ENCODE measurements around the gene CRACR2A. TPM values are rescaled to one million over a fixed set of nuclear protein-coding genes. Genes with fewer than 3 reads are reported as not detected.
A peak's percentile ranks its signal among the peaks of the same experiment; 100 is the strongest.

Gene CRACR2A
- total RNA-seq, 1 donor from 2014 or later = 2.7 TPM

- no peaks in the 10 kb centered on the region for H3K36me3 Mint-ChIP-seq (ENCODE audit: low read depth)
- TF ChIP-seq CTCF (conservative IDR thresholded peaks at IDR 0.05) = no peak
- no peaks in the 10 kb centered on the region for H3K27me3 Mint-ChIP-seq (ENCODE audit: low read depth)
- H3K9me3 Mint-ChIP-seq = no peaks in the 10 kb centered on the region
- H3K4me1 Mint-ChIP-seq = peaks cover 6% of the 10 kb centered on the region
- DNase-seq (ENCODE audit: low read depth, low spot score) = no peak
- no peak overlapping the region for H3K27ac Mint-ChIP-seq (ENCODE audit: unreplicated experiment)
- H3K4me3 Mint-ChIP-seq = no peak overlapping the region
Measured at GRCh38 chr12:3633396-3633795, 119.5 kb downstream of the CRACR2A start.

DNA sequence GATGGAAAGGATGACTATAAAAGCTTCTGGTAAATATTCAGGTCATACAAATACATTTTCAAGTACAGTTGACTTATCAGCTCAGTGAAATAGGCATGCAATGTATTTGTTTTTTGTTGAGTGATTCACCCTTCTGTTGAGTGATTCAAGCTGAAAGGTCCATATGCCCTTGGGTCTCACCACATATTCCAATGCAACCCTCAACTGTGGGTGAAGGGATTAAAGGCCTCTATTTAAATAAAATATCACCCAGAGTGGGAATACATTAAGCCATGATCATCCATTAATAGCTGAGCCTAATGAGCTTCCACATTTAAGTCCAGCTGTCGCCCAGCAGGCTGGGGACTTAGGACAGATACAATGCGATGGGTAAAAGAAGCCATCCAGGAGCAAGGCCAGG lies 120.2 kb downstream of the CRACR2A start:
- peak overlapping the region; percentile 60 for H3K27ac Mint-ChIP-seq (ENCODE audit: unreplicated experiment)
- DNase-seq (ENCODE audit: low read depth, low spot score) = no peak
- H3K27me3 Mint-ChIP-seq (ENCODE audit: low read depth) = no peaks in the 10 kb centered on the region
- no peak overlapping the region for H3K4me3 Mint-ChIP-seq
- TF ChIP-seq CTCF (conservative IDR thresholded peaks at IDR 0.05) = no peak
- H3K36me3 Mint-ChIP-seq (ENCODE audit: low read depth) = no peaks in the 10 kb centered on the region
- H3K9me3 Mint-ChIP-seq = no peaks in the 10 kb centered on the region
- H3K4me1 Mint-ChIP-seq = peaks cover 6% of the 10 kb centered on the region

DNA sequence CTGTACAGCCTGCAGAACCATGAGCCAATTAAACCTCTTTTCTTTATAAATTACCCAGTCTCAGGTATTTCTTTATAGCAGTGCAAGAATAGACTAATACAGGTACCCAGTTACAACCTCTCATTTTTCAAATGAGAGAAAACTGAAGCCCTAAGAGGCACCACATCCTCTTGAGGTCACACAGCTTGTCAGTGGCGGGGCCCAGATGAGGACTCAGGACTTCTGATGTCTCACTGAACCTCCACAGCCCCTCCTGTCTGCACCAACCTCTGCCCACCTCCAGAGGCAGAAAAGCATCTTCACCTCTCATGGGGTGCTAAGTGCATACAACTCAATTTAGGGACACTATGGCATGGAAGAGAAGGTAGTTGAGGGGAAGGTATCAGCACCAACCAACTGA lies 120.7 kb downstream of the CRACR2A start:
- Mint-ChIP-seq H3K36me3 (ENCODE audit: low read depth) (no peaks in the 10 kb centered on the region), H3K4me3 (no peak overlapping the region), H3K27me3 (ENCODE audit: low read depth) (no peaks in the 10 kb centered on the region), H3K9me3 (no peaks in the 10 kb centered on the region), H3K27ac (ENCODE audit: unreplicated experiment) (peak overlapping the region; percentile 60), H3K4me1 (peaks cover 1% of the 10 kb centered on the region)
- DNase-seq (ENCODE audit: low read depth, low spot score) = no peak
- no peak for TF ChIP-seq CTCF (conservative IDR thresholded peaks at IDR 0.05)

- no peaks in the 10 kb centered on the region for H3K9me3 Mint-ChIP-seq
- H3K4me1 Mint-ChIP-seq = no peaks in the 10 kb centered on the region
- DNase-seq (ENCODE audit: low read depth, low spot score) = no peak
- no peak overlapping the region for H3K27ac Mint-ChIP-seq (ENCODE audit: unreplicated experiment)
- no peak overlapping the region for H3K4me3 Mint-ChIP-seq
- no peaks in the 10 kb centered on the region for H3K36me3 Mint-ChIP-seq (ENCODE audit: low read depth)
- TF ChIP-seq CTCF (conservative IDR thresholded peaks at IDR 0.05) = no peak
- no peaks in the 10 kb centered on the region for H3K27me3 Mint-ChIP-seq (ENCODE audit: low read depth)
Measured at GRCh38 chr12:3631759-3632158, 121.2 kb downstream of the CRACR2A start.

GRCh38 chr12:3631272-3631637 lies 121.7 kb downstream of the CRACR2A start:
- no peak overlapping the region for H3K27ac Mint-ChIP-seq (ENCODE audit: unreplicated experiment)
- TF ChIP-seq CTCF (conservative IDR thresholded peaks at IDR 0.05) = no peak
- H3K4me3 Mint-ChIP-seq = no peak overlapping the region
- no peaks in the 10 kb centered on the region for H3K4me1 Mint-ChIP-seq
- H3K9me3 Mint-ChIP-seq = no peaks in the 10 kb centered on the region
- H3K36me3 Mint-ChIP-seq (ENCODE audit: low read depth) = no peaks in the 10 kb centered on the region
- H3K27me3 Mint-ChIP-seq (ENCODE audit: low read depth) = no peaks in the 10 kb centered on the region
- DNase-seq (ENCODE audit: low read depth, low spot score) = no peak

All from neural crest cell (in vitro differentiated cells).